GM23248 (cell line): Measurements from ENCODE around the gene STK36. TPM values are rescaled to one million over a fixed set of nuclear protein-coding genes. Genes with fewer than 3 reads are reported as not detected.
"Not testable (repeated sequence)": the region's sequence is repeated elsewhere in the genome, so short reads cannot be mapped to it uniquely, and the experiment has no call there.

Experiments
- DNase-seq: peaks from one replicate; pipeline ENCODE4 v3.0.0-alpha.2; 2015
- H2AFZ ChIP-seq: fragments of 200-600 bp; sonication (generic); 2 replicates; pipeline ENCODE4 v1.6.1; 2016; ENCODE audit warnings: antibody characterized with exemption
- H3F3A ChIP-seq: fragments of 200-600 bp; sonication (generic); 2 replicates; pipeline ENCODE4 v1.6.1; 2016; ENCODE audit warnings: mild to moderate bottlenecking, antibody characterized with exemption, mixed run types; ENCODE audit not compliant: insufficient read depth
- H3K27ac ChIP-seq: fragments of 200-600 bp; sonication (generic); 2 replicates; pipeline ENCODE4 v1.5.1; 2016; ENCODE audit warnings: mild to moderate bottlenecking
- H3K27me3 ChIP-seq: fragments of 200-600 bp; sonication (generic); replicated peaks from 2 replicates; pipeline ENCODE4 v1.6.1; 2016; ENCODE audit warnings: mild to moderate bottlenecking; ENCODE audit not compliant: insufficient read depth
- H3K36me3 ChIP-seq: fragments of 200-600 bp; sonication (generic); 2 replicates; pipeline ENCODE4 v1.6.1; 2016; ENCODE audit warnings: low read depth, mild to moderate bottlenecking
- H3K4me1 ChIP-seq: fragments of 200-600 bp; sonication (generic); 2 replicates; pipeline ENCODE4 v1.6.1; 2016; ENCODE audit warnings: mild to moderate bottlenecking; ENCODE audit not compliant: insufficient read depth
- H3K4me2 ChIP-seq: fragments of 200-600 bp; sonication (generic); one replicate; pipeline ENCODE4 v1.6.1; 2016; ENCODE audit warnings: mild to moderate bottlenecking; ENCODE audit not compliant: unreplicated experiment
- H3K4me3 ChIP-seq: fragments of 200-600 bp; sonication (generic); 2 replicates; pipeline ENCODE4 v1.5.1; 2016; ENCODE audit warnings: mild to moderate bottlenecking
- H3K79me2 ChIP-seq: fragments of 200-600 bp; sonication (generic); 2 replicates; pipeline ENCODE4 v1.6.1; 2016; ENCODE audit warnings: mild to moderate bottlenecking; ENCODE audit not compliant: insufficient read depth
- H3K9ac ChIP-seq: fragments of 200-600 bp; sonication (generic); 2 replicates; pipeline ENCODE4 v1.6.1; 2016; ENCODE audit warnings: mild to moderate bottlenecking
- H3K9me2 ChIP-seq: fragments of 200-600 bp; sonication (generic); 2 replicates; pipeline ENCODE4 v1.6.1; 2016; ENCODE audit warnings: mixed run types, mild to moderate bottlenecking, moderate library complexity; ENCODE audit not compliant: insufficient read depth
- H3K9me3 ChIP-seq: fragments of 200-600 bp; sonication (generic); one replicate; pipeline ENCODE4 v1.6.1; 2017; ENCODE audit warnings: low read depth
- H4K20me1 ChIP-seq: fragments of 200-600 bp; sonication (generic); 2 replicates; pipeline ENCODE4 v1.6.0; 2016; ENCODE audit not compliant: insufficient read depth
- EZH2 ChIP-seq: fragments of 200-600 bp; sonication (generic); IDR thresholded peaks from 2 replicates; pipeline ENCODE4 v1.6.1; 2018; ENCODE audit warnings: antibody characterized with exemption, mild to moderate bottlenecking; ENCODE audit not compliant: insufficient read depth, poor library complexity, severe bottlenecking
- EZH2phosphoT487 ChIP-seq: fragments of 200-600 bp; sonication (generic); IDR thresholded peaks from 2 replicates; pipeline ENCODE4 v1.6.1; 2018; ENCODE audit warnings: antibody characterized with exemption, moderate library complexity, mild to moderate bottlenecking, low read depth; ENCODE audit not compliant: insufficient read depth
- WGBS, 2 experiments: methylation state at CpG; one replicate each; pipeline ENCODE4 v1.1.6; 2015 to 2017; ENCODE audit warnings: low lambda C conversion rate in 2 of 2, low coverage in 1 of 2; ENCODE audit errors: missing lambda C conversion rate in 2 of 2; 5-methylcytosine and 5-hydroxymethylcytosine counted together
- in situ Hi-C: fragments of 300-500 bp; cut with MboI; formaldehyde crosslinking; loops from 2 replicates; pipeline ENCODE4 v1.15.0; 2020
- polyA plus RNA-seq: library from polyadenylated mRNA; unstranded; fragments of >200 nt; fragmentation: Nextera tagmentation; extraction: Ambion mirVana; gene quantifications from 2 replicates; pipeline ENCODE4 v1.2.1, GENCODE V29; 2016
- total RNA-seq: library from RNA; depleted of rRNA; stranded (reverse); fragments of >200 nt; shearing (Covaris generic); gene quantifications from 2 replicates; pipeline ENCODE4 v1.2.3, GENCODE V29; 2014

The STK36 gene
- total and polyA plus RNA-seq, 2 experiments from 2014 or later = 22.2 to 24.5 TPM

DNA sequence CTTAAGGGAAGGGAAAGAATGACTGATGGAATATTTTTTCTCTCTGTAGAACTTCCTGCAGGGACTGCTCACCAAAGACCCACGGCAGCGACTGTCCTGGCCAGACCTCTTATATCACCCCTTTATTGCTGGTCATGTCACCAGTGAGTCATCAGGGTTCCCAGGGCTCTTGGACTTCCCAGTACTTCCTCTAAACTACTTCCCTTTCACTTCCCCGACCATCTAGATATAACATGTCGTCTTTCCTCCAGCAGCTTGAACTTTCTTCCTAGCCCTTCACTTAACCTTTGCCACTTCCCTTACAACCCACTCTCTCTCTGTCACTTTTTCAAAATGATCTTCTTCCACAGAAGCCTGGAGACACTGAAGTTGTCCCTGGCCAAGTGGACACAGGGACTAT is 7.2 kb downstream of the STK36 start:
- no peak overlapping the region for H3K27ac ChIP-seq
- H3K9me3 ChIP-seq = no peaks in the 10 kb centered on the region
- no peak overlapping the region for H3K9ac ChIP-seq
- H3F3A ChIP-seq = no peaks in the 10 kb centered on the region
- no peaks in the 10 kb centered on the region for H3K9me2 ChIP-seq
- no peak overlapping the region for H3K4me2 ChIP-seq
- H3K4me1 ChIP-seq = no peaks in the 10 kb centered on the region
- no peak overlapping the region for H3K4me3 ChIP-seq
- 61 to 65% methylated on average over 4 of the region's 4 CpGs for WGBS, 2 experiments
- peak; percentile 54 for DNase-seq
- no peaks in the 10 kb centered on the region for H4K20me1 ChIP-seq
- H3K27me3 ChIP-seq = no peaks in the 10 kb centered on the region
- no peak overlapping the region for H2AFZ ChIP-seq
- H3K36me3 ChIP-seq = peaks cover 13% of the 10 kb centered on the region; the same call in 1 of the 2 replicates
- no peaks in the 10 kb centered on the region for H3K79me2 ChIP-seq
- TF ChIP-seq EZH2 = no peak
- TF ChIP-seq EZH2phosphoT487 = no peak
- in situ Hi-C loops = no loop called here

DNA sequence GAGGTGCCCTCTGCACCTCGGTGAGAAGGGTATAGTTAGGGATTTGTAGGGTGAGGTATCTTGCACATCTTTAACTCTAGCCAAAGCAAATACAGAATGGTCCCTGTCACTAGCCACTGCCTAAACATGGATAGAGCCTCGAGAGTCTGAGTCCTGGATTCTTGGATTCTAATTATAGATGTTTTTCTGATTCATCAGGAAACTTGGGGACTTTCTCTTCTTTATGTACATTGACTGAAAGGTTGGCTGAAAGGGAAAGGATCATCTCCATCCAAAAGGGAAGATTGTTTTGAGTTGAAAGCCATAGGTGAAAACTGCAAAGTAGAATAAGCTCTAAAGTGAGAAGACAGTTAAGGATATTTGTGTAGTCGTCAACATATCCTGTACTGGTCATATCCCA is 8.2 kb downstream of the STK36 start:
- TF ChIP-seq EZH2phosphoT487 = no peak
- TF ChIP-seq EZH2 = no peak
- Histone ChIP-seq H3K4me2 (no peak overlapping the region), H3K4me1 (no peaks in the 10 kb centered on the region), H3K9me3 (no peaks in the 10 kb centered on the region), H3K27ac (no peak overlapping the region), H3K27me3 (no peaks in the 10 kb centered on the region), H4K20me1 (no peaks in the 10 kb centered on the region), H3K9me2 (no peaks in the 10 kb centered on the region), H3K4me3 (no peak overlapping the region), H3F3A (no peaks in the 10 kb centered on the region), H3K36me3 (peaks cover 13% of the 10 kb centered on the region; the same call in 1 of the 2 replicates), H2AFZ (no peak overlapping the region), H3K79me2 (no peaks in the 10 kb centered on the region), H3K9ac (no peak overlapping the region)
- no peak for DNase-seq
- 78% methylated on average over 3 of the region's 3 CpGs for WGBS, 2 experiments
- in situ Hi-C loops = no loop called here

DNA sequence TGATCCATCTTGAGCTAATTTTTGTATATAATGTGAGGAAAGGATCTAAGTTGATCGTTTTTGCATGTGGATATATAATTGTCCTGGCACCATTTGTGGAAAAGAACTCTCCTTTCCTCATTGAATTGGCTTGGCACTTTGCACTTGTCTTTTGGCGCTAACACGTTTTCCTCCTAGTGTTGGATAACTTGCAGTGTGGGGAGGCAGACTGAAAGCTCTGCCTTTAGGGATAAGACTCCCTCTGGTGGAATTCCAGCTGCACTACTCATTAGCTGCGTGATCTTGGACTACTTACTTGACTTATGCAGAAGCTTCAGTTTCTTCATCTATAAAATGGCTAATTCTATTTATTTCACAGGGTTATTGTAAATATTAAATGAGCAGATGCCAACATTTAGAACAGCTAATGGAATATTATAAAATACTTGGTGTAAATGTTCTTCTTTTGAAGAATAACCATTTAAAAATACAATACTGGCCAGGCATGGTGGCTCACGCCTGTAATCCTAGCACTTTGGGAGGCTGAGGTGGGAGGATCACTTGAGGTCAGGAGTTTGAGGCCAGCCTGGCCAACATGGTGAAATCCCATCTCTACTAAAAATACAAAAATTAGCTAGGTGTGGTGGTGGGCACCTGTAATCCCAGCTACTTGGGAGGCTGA is 15.6 kb downstream of the STK36 start:
- WGBS, 2 experiments = 22% methylated on average over 5 of the region's 5 CpGs
- H4K20me1 ChIP-seq, H3K9me3 ChIP-seq, H2AFZ ChIP-seq, H3K4me3 ChIP-seq, H3K79me2 ChIP-seq, H3K4me2 ChIP-seq, H3K9me2 ChIP-seq, H3K27me3 ChIP-seq, H3K27ac ChIP-seq, in situ Hi-C loops, H3K9ac ChIP-seq: not testable (repeated sequence)
- H3F3A ChIP-seq = peaks cover 34% of the 10 kb centered on the region
- peak; percentile 92 for DNase-seq
- peaks cover 22% of the 10 kb centered on the region; the same call in 1 of the 2 replicates for H3K36me3 ChIP-seq
- H3K4me1 ChIP-seq = peaks cover 12% of the 10 kb centered on the region

DNA sequence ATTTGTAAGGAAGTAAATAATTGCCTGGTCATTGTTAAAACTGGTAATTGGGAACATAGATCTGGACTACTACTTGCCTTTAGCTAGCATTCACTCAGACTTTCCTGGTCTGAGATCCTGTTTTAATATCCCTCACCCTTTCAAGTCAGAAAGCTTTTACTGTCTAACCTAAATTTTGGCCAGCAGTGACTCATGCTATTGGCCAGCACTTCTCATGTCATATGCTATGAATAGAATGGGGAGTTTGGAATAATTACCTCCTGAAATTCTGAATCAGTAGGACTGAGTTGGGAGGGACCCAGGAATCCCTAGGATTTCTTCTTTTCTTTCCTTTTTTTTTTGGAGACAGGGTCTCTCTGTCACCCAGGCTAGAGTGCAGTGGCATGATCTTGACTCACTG is 19.3 kb downstream of the STK36 start:
- H3K27ac ChIP-seq = peak overlapping the region; percentile 48

More for the DNA sequence above, 19.3 kb downstream of the STK36 start:
- Histone ChIP-seq H3K27me3 (no peaks in the 10 kb centered on the region), H3K9me3 (no peaks in the 10 kb centered on the region), H3K4me3 (no peak overlapping the region), H3F3A (peaks cover 33% of the 10 kb centered on the region), H3K9me2 (no peaks in the 10 kb centered on the region), H3K4me2 (peak overlapping the region; percentile 24), H2AFZ (no peak overlapping the region), H3K79me2 (no peaks in the 10 kb centered on the region), H4K20me1 (no peaks in the 10 kb centered on the region), H3K4me1 (peaks cover 21% of the 10 kb centered on the region), H3K9ac (no peak overlapping the region), H3K36me3 (peaks cover 36% of the 10 kb centered on the region; the same call in 1 of the 2 replicates)
- TF ChIP-seq EZH2phosphoT487 (no peak), EZH2 (no peak)
- peak; percentile 82 for DNase-seq
- in situ Hi-C loops = no loop called here
